ENCODE results near the gene DIAPH1. TPM values are rescaled to one million over a fixed set of nuclear protein-coding genes. Genes with fewer than 3 reads are reported as not detected.
A peak's percentile ranks its signal among the peaks of the same experiment; 100 is the strongest.

DIAPH1 gene
- total and polyA plus RNA-seq, 11 donors: 29.9 to 137 (median 61.5) TPM

GRCh38 chr5:141476132-141476911, 142.5 kb downstream of the DIAPH1 start:
- Histone ChIP-seq H3K27me3 (peaks cover 0 to 42% (median 0%) of the 10 kb centered on the region in 9 donors), H3K4me1 (peaks cover 4 to 56% (median 41%) of the 10 kb centered on the region in 12 donors), H3K27ac (peak overlapping the region; percentile 74 to 94 (median 86)), H3K4me3 (peak overlapping the region; percentile 22 to 74 (median 64)), H3K36me3 (peaks cover 0 to 16% (median 0%) of the 10 kb centered on the region in 9 donors), H3K9me3 (no peaks in the 10 kb centered on the region)
- intact Hi-C loops (cut with DNase I): loop anchor here in 9 of 10 donors (2.0 to 10.0 kb wide), 6 partner anchors 36 to 82 kb away; no protein-coding TSS in a partner anchor
- 1 to 2% (median 1%) methylated on average over 56 to 58 of the region's 58 CpGs for WGBS, 4 donors
- DNase-seq (peak; percentile 45 to 74 (median 67)), ATAC-seq (peak; percentile 51 to 70 (median 62))
- TF ChIP-seq POLR2A (IDR thresholded peaks at IDR 0.05) (no peak), CTCF (IDR thresholded peaks at IDR 0.05) (no peak)

- intact Hi-C loops (cut with DNase I): loop anchor here (2.0 to 10.0 kb wide), 7 partner anchors 37 to 83 kb away; no protein-coding TSS in a partner anchor
- peak; percentile 92 to 96 (median 93) for DNase-seq
- Histone ChIP-seq H3K27ac (peak within 1 kb of the TSS; percentile 74 to 94 (median 86)), H3K36me3 (peaks cover 0 to 18% (median 0%) of the 10 kb centered on the region in 9 donors), H3K27me3 (peaks cover 0 to 42% (median 0%) of the 10 kb centered on the region in 9 donors), H3K4me3 (peak within 1 kb of the TSS; percentile 22 to 74 (median 64)), H3K4me1 (peaks cover 4 to 50% (median 38%) of the 10 kb centered on the region in 12 donors), H3K9me3 (no peaks in the 10 kb centered on the region)
- TF ChIP-seq POLR2A (IDR thresholded peaks at IDR 0.05): peak in 1 of 2 donors; percentile 69
- peak; percentile 14 to 69 (median 49) for TF ChIP-seq CTCF (IDR thresholded peaks at IDR 0.05)
- WGBS, 4 donors: 0 to 1% (median 0%) methylated on average over 18 to 28 of the region's 28 CpGs
- ATAC-seq: peak; percentile 98 to 99 (median 99)
These were observed 143.1 kb downstream of the DIAPH1 start, which contains the start of gene PCDHGC3 for GRCh38 chr5:141475625-141476131. TSS of gene PCDHGC3 (plus strand) at chr5:141475966. CDS start at chr5:141476117, 151 bp downstream.

- WGBS, 4 donors: 91 to 99% (median 97%) methylated on average over 3 of the region's 3 CpGs
- H3K4me3 ChIP-seq: no peak overlapping the region
- TF ChIP-seq POLR2A (IDR thresholded peaks at IDR 0.05): no peak
- TF ChIP-seq CTCF (IDR thresholded peaks at IDR 0.05): no peak
- H3K27me3 ChIP-seq: peaks cover 0 to 3% (median 0%) of the 10 kb centered on the region in 9 donors
- peaks cover 0 to 15% (median 0%) of the 10 kb centered on the region in 12 donors for H3K9me3 ChIP-seq
- peaks cover 0 to 19% (median 0%) of the 10 kb centered on the region in 9 donors for H3K36me3 ChIP-seq
- no peak overlapping the region for H3K27ac ChIP-seq
- intact Hi-C loops (cut with DNase I): no loop called here
- no peak for DNase-seq
- H3K4me1 ChIP-seq: no peaks in the 10 kb centered on the region
- no peak for ATAC-seq
These were observed 153.4 kb downstream of the DIAPH1 start for GRCh38 chr5:141465351-141465750.

Other genes with a start within 250 kb of the DIAPH1 start
- 10 to 100 TPM in 4 of 9 donors, 1 to 10 TPM in 5; 4.0 to 14.9 (median 9.8) TPM for gene PCDHGB3, start 248.8 kb downstream of the DIAPH1 start, total RNA-seq
- 1 to 10 TPM; 1.7 to 5.4 TPM for gene PCDHGB3, start 248.8 kb downstream of the DIAPH1 start, polyA plus RNA-seq
- 10 to 100 TPM in 1 of 9 donors, 1 to 10 TPM in 8; 3.6 to 10.3 (median 7.7) TPM for gene PCDHGA6, start 245.1 kb downstream of the DIAPH1 start, total RNA-seq
- 1 to 10 TPM; 2.2 to 6.7 TPM for gene PCDHGA6, start 245.1 kb downstream of the DIAPH1 start, polyA plus RNA-seq
- 10 to 100 TPM in 2 of 9 donors, 1 to 10 TPM in 7; 4.4 to 14.1 (median 7.6) TPM for gene PCDHGA7, start 236.3 kb downstream of the DIAPH1 start, total RNA-seq
- 1 to 10 TPM; 1.4 to 5.1 TPM for gene PCDHGA7, start 236.3 kb downstream of the DIAPH1 start, polyA plus RNA-seq
- gene PCDHGB4, start 231.3 kb downstream of the DIAPH1 start, total RNA-seq: 10 to 100 TPM in 2 of 9 donors, 1 to 10 TPM in 7; 4.5 to 11.9 (median 7.3) TPM
- 1 to 10 TPM; 2.0 to 3.8 TPM for gene PCDHGB4, start 231.3 kb downstream of the DIAPH1 start, polyA plus RNA-seq
- gene PCDHGA8, start 226.4 kb downstream of the DIAPH1 start, total RNA-seq: 10 to 100 TPM in 3 of 9 donors, 1 to 10 TPM in 6; 4.7 to 14.6 (median 8.1) TPM
- gene PCDHGA8, start 226.4 kb downstream of the DIAPH1 start, polyA plus RNA-seq: 1 to 10 TPM in 1 of 2 donors, under 1 TPM in 1; 0.76 to 3.8 TPM
- 10 to 100 TPM in 3 of 9 donors, 1 to 10 TPM in 6; 5.9 to 15.5 (median 9.9) TPM for gene PCDHGB5, start 221.1 kb downstream of the DIAPH1 start, total RNA-seq
- gene PCDHGB5, start 221.1 kb downstream of the DIAPH1 start, polyA plus RNA-seq: 1 to 10 TPM; 4.4 to 5.1 TPM
- gene PCDHGA9, start 216.2 kb downstream of the DIAPH1 start, total RNA-seq: 1 to 10 TPM; 2.3 to 9.6 (median 5.3) TPM
- 1 to 10 TPM; 1.3 to 5.5 TPM for gene PCDHGA9, start 216.2 kb downstream of the DIAPH1 start, polyA plus RNA-seq
- 10 to 100 TPM in 1 of 9 donors, 1 to 10 TPM in 8; 4.1 to 10.4 (median 6.5) TPM for gene PCDHGB6, start 211.0 kb downstream of the DIAPH1 start, total RNA-seq
- 1 to 10 TPM; 2.3 to 4.5 TPM for gene PCDHGB6, start 211.0 kb downstream of the DIAPH1 start, polyA plus RNA-seq
- 10 to 100 TPM in 1 of 9 donors, 1 to 10 TPM in 8; 3.3 to 11.3 (median 6.1) TPM for gene PCDHGA10, start 206.0 kb downstream of the DIAPH1 start, total RNA-seq
- gene PCDHGA10, start 206.0 kb downstream of the DIAPH1 start, polyA plus RNA-seq: 1 to 10 TPM; 1.1 to 3.1 TPM
- 10 to 100 TPM in 5 of 9 donors, 1 to 10 TPM in 4; 5.1 to 15.0 (median 11.1) TPM for gene PCDHGB7, start 201.3 kb downstream of the DIAPH1 start, total RNA-seq
- 1 to 10 TPM; 3.3 to 4.8 TPM for gene PCDHGB7, start 201.3 kb downstream of the DIAPH1 start, polyA plus RNA-seq
- 1 to 10 TPM; 2.8 to 9.0 (median 5.3) TPM for gene PCDHGA11, start 197.9 kb downstream of the DIAPH1 start, total RNA-seq
- 1 to 10 TPM; 1.8 to 5.0 TPM for gene PCDHGA11, start 197.9 kb downstream of the DIAPH1 start, polyA plus RNA-seq
- 10 to 100 TPM in 1 of 9 donors, 1 to 10 TPM in 8; 3.2 to 15.5 (median 7.3) TPM for gene PCDHGA12, start 188.5 kb downstream of the DIAPH1 start, total RNA-seq
- 1 to 10 TPM; 3.2 to 5.0 TPM for gene PCDHGA12, start 188.5 kb downstream of the DIAPH1 start, polyA plus RNA-seq
- 10 to 100 TPM; 12.3 to 32.5 (median 18.4) TPM for gene PCDHGC3, start 143.0 kb downstream of the DIAPH1 start, total RNA-seq
- gene PCDHGC3, start 143.0 kb downstream of the DIAPH1 start, polyA plus RNA-seq: 10 to 100 TPM; 23.3 to 34.8 TPM
- 10 to 100 TPM in 1 of 9 donors, 1 to 10 TPM in 8; 1.7 to 10.4 (median 2.9) TPM for gene PCDHGC4, start 134.0 kb downstream of the DIAPH1 start, total RNA-seq
- gene PCDHGC4, start 134.0 kb downstream of the DIAPH1 start, polyA plus RNA-seq: 1 to 10 TPM in 1 of 2 donors, under 1 TPM in 1; 0.39 to 4.2 TPM
- gene PCDHGC5, start 129.9 kb downstream of the DIAPH1 start, total RNA-seq: 1 to 10 TPM; 1.5 to 5.4 (median 3.0) TPM
- gene PCDHGC5, start 129.9 kb downstream of the DIAPH1 start, polyA plus RNA-seq: 1 to 10 TPM in 1 of 2 donors, under 1 TPM in 1; 0.72 to 5.4 TPM
- 10 to 100 TPM; 24.5 to 39.0 (median 32.2) TPM for gene HDAC3, start 17.8 kb upstream of the DIAPH1 start, total RNA-seq
- gene HDAC3, start 17.8 kb upstream of the DIAPH1 start, polyA plus RNA-seq: 10 to 100 TPM; 33.3 TPM
- 1 to 10 TPM in 3 of 9 donors, under 1 TPM in 6; 0.25 to 2.5 (median 0.65) TPM for gene RELL2, start 18.0 kb upstream of the DIAPH1 start, total RNA-seq
- gene RELL2, start 18.0 kb upstream of the DIAPH1 start, polyA plus RNA-seq: 1 to 10 TPM in 1 of 2 donors, under 1 TPM in 1; 0.88 to 2.7 TPM
- gene FCHSD1, start 32.4 kb upstream of the DIAPH1 start, total RNA-seq: 1 to 10 TPM; 1.2 to 8.8 (median 2.3) TPM
- gene FCHSD1, start 32.4 kb upstream of the DIAPH1 start, polyA plus RNA-seq: 1 to 10 TPM; 2.5 to 2.9 TPM
- gene ARAP3, start 63.2 kb upstream of the DIAPH1 start, total RNA-seq: 10 to 100 TPM in 6 of 9 donors, 1 to 10 TPM in 3; 8.9 to 20.5 (median 13.8) TPM
- gene ARAP3, start 63.2 kb upstream of the DIAPH1 start, polyA plus RNA-seq: 10 to 100 TPM; 13.0 to 15.8 TPM